GF-D8 (cell line): ENCODE results near the gene PHF10.

Experiments used
- DNase-seq: peaks from one replicate; lab custom pipeline; 2025; lab: John Stamatoyannopoulos, UW

Gene PHF10

GRCh38 chr6:169677096-169677495 lies 47.2 kb downstream of the PHF10 start:
- DNase-seq, result no peak

GRCh38 chr6:169675011-169675410 lies 49.3 kb downstream of the PHF10 start:
- DNase-seq, result no peak

DNA sequence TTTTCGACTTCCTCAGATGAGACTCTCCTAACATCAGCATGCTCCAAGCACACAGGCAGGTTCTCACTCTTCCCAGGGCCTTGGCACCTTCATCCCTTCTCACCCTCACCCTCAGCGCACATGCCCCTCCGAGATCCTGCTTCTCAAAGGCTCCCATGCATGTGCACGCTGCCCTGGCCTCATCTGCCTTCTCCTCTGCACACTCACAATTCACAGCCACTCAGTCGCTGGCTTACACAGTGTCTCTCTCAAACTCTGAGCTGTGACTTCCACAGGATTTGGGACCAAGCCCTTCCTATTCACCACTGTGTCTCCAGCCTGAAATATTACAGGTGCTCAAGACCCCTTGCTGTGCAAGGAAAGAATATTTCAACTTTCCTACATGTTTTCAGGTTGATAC lies 52.7 kb downstream of the PHF10 start:
- DNase-seq, result no peak

DNA sequence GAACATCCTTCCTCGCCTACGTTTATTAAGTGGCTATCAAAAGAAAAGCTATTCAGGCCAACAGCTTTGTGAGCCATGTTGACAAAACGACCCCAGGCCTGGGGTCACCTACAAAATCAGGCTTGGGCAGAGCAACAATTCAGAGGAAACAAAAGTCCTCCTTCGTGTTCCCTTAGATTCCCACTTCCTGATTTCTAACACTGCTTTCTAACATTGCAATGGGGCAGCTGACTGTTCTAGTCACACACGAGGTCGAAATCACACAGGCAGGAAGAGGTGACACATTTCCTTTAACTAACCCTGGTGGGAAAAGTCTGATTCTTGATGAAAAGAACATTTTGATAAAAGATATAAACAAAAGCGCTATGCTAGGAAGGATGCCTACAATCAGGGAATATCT lies 54.4 kb downstream of the PHF10 start:
- DNase-seq, result no peak

- no peak for DNase-seq
Measured at GRCh38 chr6:169669147-169669546, 55.2 kb downstream of the PHF10 start.

- no peak for DNase-seq
Measured at GRCh38 chr6:169668203-169668847, 56.0 kb downstream of the PHF10 start.

DNA sequence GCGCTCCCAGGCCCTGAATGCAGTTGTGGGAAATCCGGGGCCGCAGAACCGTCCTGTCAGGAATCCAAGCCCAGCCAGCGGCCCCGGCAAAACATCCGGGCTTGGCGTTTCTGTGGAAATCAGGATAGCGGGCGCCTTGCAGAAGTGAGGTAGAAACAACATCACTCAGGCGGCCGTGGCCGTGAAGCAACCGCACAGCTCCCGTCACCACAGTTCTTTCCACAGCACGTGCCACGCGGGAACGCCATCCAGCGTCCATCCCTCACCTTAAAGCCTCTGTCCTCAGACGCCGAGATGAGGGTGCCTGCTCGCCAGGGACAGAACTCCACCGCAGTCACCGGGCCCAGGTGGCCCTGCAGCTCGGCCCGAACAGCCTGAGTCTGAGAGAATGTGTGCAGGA lies 56.6 kb downstream of the PHF10 start:
- no peak for DNase-seq

DNA sequence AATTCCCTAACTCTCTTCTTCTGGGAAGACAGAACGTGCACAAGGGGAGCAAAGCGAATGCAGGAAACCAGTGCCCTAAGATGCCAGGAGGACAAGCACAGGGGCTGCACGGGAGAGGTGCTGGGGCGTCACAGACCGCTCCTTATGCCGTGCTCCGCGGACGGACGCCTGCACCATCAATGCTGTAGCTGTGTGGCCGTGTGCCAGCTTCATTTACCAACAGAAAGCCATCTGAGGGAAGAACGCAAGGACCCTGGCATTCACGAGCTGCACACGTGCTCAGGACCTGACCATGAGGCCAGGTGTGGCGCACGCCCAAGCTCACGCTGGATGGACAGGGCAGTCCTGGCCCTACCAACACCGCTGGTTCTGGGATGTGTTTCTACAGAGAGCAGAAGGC lies 57.9 kb downstream of the PHF10 start:
- no peak for DNase-seq

- no peak for DNase-seq
Measured at GRCh38 chr6:169665289-169665688, 59.0 kb downstream of the PHF10 start.

GRCh38 chr6:169664227-169664626 lies 60.1 kb downstream of the PHF10 start:
- no peak for DNase-seq

- no peak for DNase-seq
Measured at GRCh38 chr6:169663468-169663867, 60.8 kb downstream of the PHF10 start.

DNA sequence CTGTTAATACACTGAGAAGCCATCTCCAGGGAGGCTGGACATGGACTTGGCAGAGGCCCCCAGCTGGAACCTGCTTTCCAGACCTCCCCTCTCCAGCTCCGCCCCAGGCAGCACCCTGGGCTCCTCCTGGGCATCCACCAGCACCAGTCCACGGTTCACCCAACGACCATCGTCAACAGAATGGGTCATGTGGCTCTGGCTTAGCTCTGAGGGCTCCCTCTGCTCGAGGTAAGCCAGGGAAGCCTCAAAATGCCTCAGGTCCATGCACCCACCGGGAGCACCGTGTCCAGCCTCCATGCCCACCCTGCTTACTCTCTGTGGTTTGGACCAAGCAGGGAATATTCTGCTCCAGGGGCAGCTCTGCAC lies 62.9 kb downstream of the PHF10 start:
- no peak for DNase-seq

DNA sequence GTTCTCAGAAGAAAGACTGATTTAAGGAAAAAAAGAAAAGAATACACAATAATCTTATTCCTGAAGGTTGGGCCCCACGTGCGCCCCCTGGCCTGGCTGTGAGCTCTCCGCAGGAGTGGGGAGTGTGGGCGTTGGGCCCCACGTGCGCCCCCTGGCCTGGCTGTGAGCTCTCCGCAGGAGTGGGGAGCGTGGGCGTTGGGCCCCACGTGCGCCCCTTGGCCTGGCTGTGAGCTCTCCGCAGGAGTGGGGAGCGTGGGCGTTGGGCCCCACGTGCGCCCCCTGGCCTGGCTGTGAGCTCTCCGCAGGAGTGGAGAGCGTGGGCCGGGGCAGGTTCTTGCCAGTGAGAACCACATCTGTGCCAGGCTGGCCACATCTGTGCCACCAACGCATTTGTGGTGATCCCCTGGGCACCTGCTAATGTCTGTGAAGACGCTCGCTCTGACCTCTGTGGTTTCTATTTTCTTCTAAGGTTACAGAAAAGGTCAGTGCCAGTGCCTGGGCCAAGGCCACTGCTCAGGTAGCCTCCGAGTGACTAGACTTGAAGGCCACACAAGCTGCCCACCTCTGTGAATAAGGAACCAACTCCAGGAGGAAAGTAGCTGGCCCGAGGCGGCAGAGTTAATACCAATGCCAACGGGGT lies 63.4 kb downstream of the PHF10 start:
- DNase-seq, result no peak

GRCh38 chr6:169659820-169660610 lies 64.3 kb downstream of the PHF10 start:
- DNase-seq, result no peak

DNA sequence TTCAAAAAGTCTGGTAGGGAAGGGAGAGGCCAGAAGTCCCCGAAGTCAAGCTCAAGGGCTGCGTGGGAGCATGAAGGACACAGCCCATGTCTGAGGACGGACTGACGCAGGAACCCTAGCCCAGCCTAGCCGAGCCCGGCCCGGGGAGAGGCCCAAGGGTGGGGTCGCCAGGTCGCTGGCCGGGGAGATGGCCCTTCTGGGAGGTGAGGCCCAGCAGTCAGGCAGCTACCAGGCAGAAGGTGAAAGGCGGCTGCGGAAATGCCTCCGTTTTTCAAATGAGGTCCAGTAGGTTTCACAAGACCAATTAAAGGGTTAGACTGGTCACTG lies 67.1 kb downstream of the PHF10 start:
- no peak for DNase-seq

GRCh38 chr6:169656546-169657283 lies 67.6 kb downstream of the PHF10 start:
- DNase-seq, result no peak

- no peak for DNase-seq
Measured at GRCh38 chr6:169654598-169655391, 69.5 kb downstream of the PHF10 start.
